DOHH2 (cell line): Measurements from ENCODE around the gene LRRC70.

ENCODE experiments used
- H3F3A ChIP-seq: fragments of 200-600 bp; sonication (generic), shearing (Covaris generic); 2 replicates; pipeline ENCODE4 v1.6.0; 2016; ENCODE audit warnings: antibody characterized with exemption, mild to moderate bottlenecking; ENCODE audit not compliant: control insufficient read depth, insufficient read depth
- H3K27ac ChIP-seq: fragments of 200-600 bp; sonication (generic); 2 replicates; pipeline ENCODE4 v1.5.1; 2014; ENCODE audit warnings: low read depth, mild to moderate bottlenecking, low read length, moderate library complexity
- H3K27me3 ChIP-seq: fragments of 200-600 bp; sonication (generic); 2 replicates; pipeline ENCODE4 v1.6.1; 2014; ENCODE audit warnings: mild to moderate bottlenecking, low read length, mixed read lengths; ENCODE audit not compliant: control insufficient read depth
- H3K36me3 ChIP-seq: fragments of 200-600 bp; sonication (generic); 2 replicates; pipeline ENCODE4 v1.6.1; 2014; ENCODE audit warnings: mild to moderate bottlenecking, low read length, moderate library complexity, mixed read lengths; ENCODE audit not compliant: control insufficient read depth
- H3K4me1 ChIP-seq: fragments of 200-600 bp; sonication (generic); 2 replicates; pipeline ENCODE4 v1.6.1; 2014; ENCODE audit warnings: mild to moderate bottlenecking, low read length, mixed read lengths; ENCODE audit not compliant: control insufficient read depth
- H3K4me2 ChIP-seq: fragments of 200-600 bp; sonication (generic); 2 replicates; pipeline ENCODE4 v1.6.0; 2014; ENCODE audit warnings: mild to moderate bottlenecking, low read length, moderate library complexity
- H3K4me3 ChIP-seq: fragments of 200-600 bp; sonication (generic); 2 replicates; pipeline ENCODE4 v1.5.1; 2014; ENCODE audit warnings: mild to moderate bottlenecking, low read length, mixed read lengths
- H3K79me2 ChIP-seq: fragments of 200-600 bp; sonication (generic); 2 replicates; pipeline ENCODE4 v1.6.1; 2014; ENCODE audit warnings: mild to moderate bottlenecking, low read length, mixed read lengths; ENCODE audit not compliant: control insufficient read depth
- H3K9me2 ChIP-seq: fragments of 200-600 bp; sonication (generic); replicated peaks from 2 replicates; pipeline ENCODE4 v1.6.1; 2014; ENCODE audit warnings: mild to moderate bottlenecking, low read length, mixed read lengths; ENCODE audit not compliant: control insufficient read depth
- H3K9me3 ChIP-seq: fragments of 200-600 bp; sonication (generic); 2 replicates; pipeline ENCODE4 v1.6.1; 2014; ENCODE audit warnings: antibody characterized with exemption, low read length, mixed read lengths; ENCODE audit not compliant: control insufficient read depth, insufficient read depth
- H4K20me1 ChIP-seq: fragments of 200-600 bp; sonication (generic); 2 replicates; pipeline ENCODE4 v1.6.0; 2014; ENCODE audit warnings: low read depth, mild to moderate bottlenecking, antibody characterized with exemption, low read length, moderate library complexity; ENCODE audit not compliant: control insufficient read depth, insufficient read depth
- CTCF ChIP-seq: fragments of 200-600 bp; sonication (generic); IDR thresholded peaks from one replicate; pipeline ENCODE4 v1.5.1; 2014; ENCODE audit warnings: antibody characterized with exemption, mild to moderate bottlenecking, low read depth, low read length; ENCODE audit not compliant: poor library complexity, severe bottlenecking
- EZH2phosphoT487 ChIP-seq: fragments of 200-600 bp; sonication (generic); IDR thresholded peaks from 2 replicates; pipeline ENCODE4 v1.6.1; 2017; ENCODE audit warnings: borderline replicate concordance, mild to moderate bottlenecking, antibody characterized with exemption, low read length, moderate library complexity, mixed read lengths

The LRRC70 gene

GRCh38 chr5:62536232-62536631, 42.4 kb upstream of the LRRC70 start:
- H3K4me1 ChIP-seq = no peaks in the 10 kb centered on the region
- no peaks in the 10 kb centered on the region for H3K9me2 ChIP-seq
- H3K36me3 ChIP-seq = peaks cover 26% of the 10 kb centered on the region

GRCh38 chr5:62536783-62537182, 41.8 kb upstream of the LRRC70 start:
- H4K20me1 ChIP-seq = no peaks in the 10 kb centered on the region
- H3K36me3 ChIP-seq = peaks cover 23% of the 10 kb centered on the region
- no peaks in the 10 kb centered on the region for H3K9me2 ChIP-seq
- TF ChIP-seq CTCF (no peak), EZH2phosphoT487 (no peak)
- H3K4me3 ChIP-seq = no peak overlapping the region
- no peaks in the 10 kb centered on the region for H3F3A ChIP-seq
- no peaks in the 10 kb centered on the region for H3K79me2 ChIP-seq
- no peaks in the 10 kb centered on the region for H3K9me3 ChIP-seq
- no peak overlapping the region for H3K27ac ChIP-seq
- H3K4me1 ChIP-seq = no peaks in the 10 kb centered on the region
- no peak overlapping the region for H3K4me2 ChIP-seq
- H3K27me3 ChIP-seq = no peaks in the 10 kb centered on the region

More at GRCh38 chr5:62536232-62536631, 42.4 kb upstream of the LRRC70 start:
- H4K20me1 ChIP-seq = no peaks in the 10 kb centered on the region
- no peak overlapping the region for H3K27ac ChIP-seq
- H3F3A ChIP-seq = no peaks in the 10 kb centered on the region
- H3K79me2 ChIP-seq = no peaks in the 10 kb centered on the region
- no peaks in the 10 kb centered on the region for H3K27me3 ChIP-seq
- no peaks in the 10 kb centered on the region for H3K9me3 ChIP-seq
- H3K4me3 ChIP-seq = no peak overlapping the region
- H3K4me2 ChIP-seq = no peak overlapping the region
- TF ChIP-seq CTCF (no peak), EZH2phosphoT487 (no peak)

- no peaks in the 10 kb centered on the region for H3F3A ChIP-seq
- no peaks in the 10 kb centered on the region for H4K20me1 ChIP-seq
- H3K27me3 ChIP-seq = no peaks in the 10 kb centered on the region
- H3K9me3 ChIP-seq = no peaks in the 10 kb centered on the region
- H3K36me3 ChIP-seq = peaks cover 26% of the 10 kb centered on the region
- no peak overlapping the region for H3K4me3 ChIP-seq
- H3K4me1 ChIP-seq = no peaks in the 10 kb centered on the region
- TF ChIP-seq EZH2phosphoT487 = no peak
- no peak for TF ChIP-seq CTCF
- H3K4me2 ChIP-seq = no peak overlapping the region
- no peak overlapping the region for H3K27ac ChIP-seq
- no peaks in the 10 kb centered on the region for H3K9me2 ChIP-seq
- no peaks in the 10 kb centered on the region for H3K79me2 ChIP-seq
Observed at GRCh38 chr5:62538017-62538942, 40.3 kb upstream of the LRRC70 start.
